Epithelial cell of proximal tubule (primary cell): Measurements from ENCODE around the gene DENND1C. TPM values are rescaled to one million over a fixed set of nuclear protein-coding genes. Genes with fewer than 3 reads are reported as not detected.

ENCODE experiments used
- DNase-seq: peaks from one replicate; pipeline ENCODE4 v3.0.0-alpha.2; 2011; ENCODE audit warnings: low read depth
- H3K4me3 ChIP-seq: 2 replicates; pipeline ENCODE4 v1.5.1; 2011; ENCODE audit warnings: low read depth, mild to moderate bottlenecking, low read length
- total RNA-seq: library from RNA; depleted of rRNA; stranded (reverse); fragments of >200 nt; gene quantifications from 2 replicates; pipeline ENCODE4 v1.2.3, GENCODE V29; 2015
- TF ChIP-seq, protein P1 (sequence below): conservative IDR thresholded peaks from 2 replicates; pipeline ENCODE4 v1.5.1; 2012; ENCODE audit warnings: low read depth, mild to moderate bottlenecking, low read length

DENND1C gene
- total RNA-seq, 1 donor from 2014 or later: 4.4 TPM

DNA sequence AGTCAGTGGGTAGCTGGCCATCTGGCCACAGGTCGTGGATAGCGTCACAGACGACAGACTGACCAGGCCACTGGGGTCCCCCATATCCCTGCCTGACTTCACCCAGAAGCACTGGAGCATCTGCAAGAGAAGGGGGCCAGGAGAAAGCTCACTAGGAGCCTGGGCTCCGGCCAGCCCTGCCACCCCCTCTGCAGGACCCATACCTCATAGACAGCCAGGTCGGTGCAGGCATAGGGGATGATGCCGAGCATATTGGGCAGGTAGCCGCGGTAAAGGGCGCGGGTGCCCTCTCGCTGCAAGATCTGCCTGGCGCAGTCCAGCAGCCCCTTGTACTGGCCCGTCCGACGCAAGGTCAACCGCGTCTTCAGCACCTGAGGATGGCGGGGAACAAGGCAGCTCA lies 54.5 kb downstream of the DENND1C start:
- H3K4me3 ChIP-seq: no peak overlapping the region
- TF ChIP-seq, protein P1, sequence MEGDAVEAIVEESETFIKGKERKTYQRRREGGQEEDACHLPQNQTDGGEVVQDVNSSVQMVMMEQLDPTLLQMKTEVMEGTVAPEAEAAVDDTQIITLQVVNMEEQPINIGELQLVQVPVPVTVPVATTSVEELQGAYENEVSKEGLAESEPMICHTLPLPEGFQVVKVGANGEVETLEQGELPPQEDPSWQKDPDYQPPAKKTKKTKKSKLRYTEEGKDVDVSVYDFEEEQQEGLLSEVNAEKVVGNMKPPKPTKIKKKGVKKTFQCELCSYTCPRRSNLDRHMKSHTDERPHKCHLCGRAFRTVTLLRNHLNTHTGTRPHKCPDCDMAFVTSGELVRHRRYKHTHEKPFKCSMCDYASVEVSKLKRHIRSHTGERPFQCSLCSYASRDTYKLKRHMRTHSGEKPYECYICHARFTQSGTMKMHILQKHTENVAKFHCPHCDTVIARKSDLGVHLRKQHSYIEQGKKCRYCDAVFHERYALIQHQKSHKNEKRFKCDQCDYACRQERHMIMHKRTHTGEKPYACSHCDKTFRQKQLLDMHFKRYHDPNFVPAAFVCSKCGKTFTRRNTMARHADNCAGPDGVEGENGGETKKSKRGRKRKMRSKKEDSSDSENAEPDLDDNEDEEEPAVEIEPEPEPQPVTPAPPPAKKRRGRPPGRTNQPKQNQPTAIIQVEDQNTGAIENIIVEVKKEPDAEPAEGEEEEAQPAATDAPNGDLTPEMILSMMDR: no peak
- DNase-seq: no peak

DNA sequence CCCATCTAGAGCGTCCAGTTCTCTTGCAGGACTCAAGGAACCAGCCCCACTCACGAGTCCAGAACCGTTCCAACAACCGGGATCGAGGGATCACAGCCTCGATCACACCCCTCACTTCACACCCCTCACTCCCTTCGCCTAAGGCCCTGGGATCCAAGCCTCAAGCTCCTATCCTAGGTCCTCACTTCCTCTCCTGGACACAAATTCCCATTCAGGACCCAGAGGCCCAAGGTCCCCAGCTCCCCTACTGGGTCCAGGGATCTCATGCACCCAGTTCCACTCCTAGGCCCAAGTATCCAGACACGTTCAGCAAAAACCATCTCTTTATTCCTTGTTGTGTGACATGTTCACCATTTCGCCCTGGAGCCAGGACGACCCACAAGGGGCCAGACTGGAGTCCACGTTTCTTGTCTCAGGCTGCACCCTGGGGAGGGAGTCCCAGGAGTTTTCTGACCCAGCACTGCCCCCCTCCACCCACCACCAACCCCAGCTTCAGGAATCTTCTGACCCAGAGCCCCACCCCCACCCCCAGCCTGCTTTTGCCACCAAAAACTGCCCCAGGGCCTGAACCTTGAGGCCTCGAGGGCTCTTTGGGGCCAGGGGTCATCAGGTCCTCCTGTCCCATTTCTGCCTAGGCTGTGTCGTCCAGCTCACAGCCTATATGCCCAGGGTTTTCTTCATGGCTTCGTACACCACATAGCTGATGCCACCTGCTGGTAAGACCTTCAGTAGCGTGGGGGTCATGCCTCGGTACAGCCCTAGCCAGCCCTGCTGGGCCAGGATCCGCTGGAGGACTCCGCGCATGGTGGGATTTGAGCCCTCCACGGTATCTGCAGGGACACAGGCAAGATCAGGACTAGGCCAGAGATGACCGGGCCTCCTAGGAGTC lies 55.6 kb downstream of the DENND1C start:
- TF ChIP-seq, protein P1: no peak
- DNase-seq: no peak
- peak overlapping the region; percentile 31 for H3K4me3 ChIP-seq

DNA sequence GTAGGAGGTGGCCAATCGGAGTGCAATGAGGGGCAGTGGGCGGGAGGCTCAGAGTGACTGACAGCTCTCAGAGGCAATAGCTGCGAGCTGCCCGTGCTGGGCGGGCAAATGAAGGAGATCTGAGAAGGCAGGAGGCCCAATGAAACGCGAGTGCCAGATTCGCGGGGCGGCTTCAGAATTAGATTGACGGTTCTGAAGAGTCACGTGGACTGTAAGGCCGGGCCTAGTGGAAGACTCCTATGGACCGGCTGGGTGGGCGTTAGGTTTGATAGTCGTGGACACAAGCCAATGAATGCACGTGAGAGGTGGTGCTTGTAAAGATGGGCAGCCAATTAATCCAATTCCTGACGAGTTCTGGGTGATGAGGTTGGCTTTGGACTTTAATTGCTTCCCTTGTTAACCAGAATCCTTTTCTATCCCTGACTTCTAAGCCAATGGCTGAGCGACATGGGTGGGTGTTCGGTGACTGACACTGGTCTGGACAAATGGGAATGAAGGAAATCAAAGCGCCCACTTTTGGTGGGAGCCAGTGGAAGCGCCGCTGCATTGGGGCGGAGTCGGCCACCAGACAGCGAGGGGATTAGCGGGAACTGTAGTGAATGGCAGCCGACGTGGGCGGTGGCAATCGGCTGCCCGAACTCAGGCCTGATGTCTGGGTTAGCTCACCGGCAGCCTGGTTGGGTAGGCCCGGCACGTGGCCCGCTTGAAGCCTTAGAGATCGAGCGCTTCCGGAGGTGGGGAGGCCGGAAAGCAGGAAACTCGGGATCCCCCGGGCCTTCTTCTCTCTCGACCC lies 56.5 kb downstream of the DENND1C start:
- DNase-seq: peak; percentile 100
- H3K4me3 ChIP-seq: peak overlapping the region; percentile 31
- TF ChIP-seq, protein P1: no peak

DNA sequence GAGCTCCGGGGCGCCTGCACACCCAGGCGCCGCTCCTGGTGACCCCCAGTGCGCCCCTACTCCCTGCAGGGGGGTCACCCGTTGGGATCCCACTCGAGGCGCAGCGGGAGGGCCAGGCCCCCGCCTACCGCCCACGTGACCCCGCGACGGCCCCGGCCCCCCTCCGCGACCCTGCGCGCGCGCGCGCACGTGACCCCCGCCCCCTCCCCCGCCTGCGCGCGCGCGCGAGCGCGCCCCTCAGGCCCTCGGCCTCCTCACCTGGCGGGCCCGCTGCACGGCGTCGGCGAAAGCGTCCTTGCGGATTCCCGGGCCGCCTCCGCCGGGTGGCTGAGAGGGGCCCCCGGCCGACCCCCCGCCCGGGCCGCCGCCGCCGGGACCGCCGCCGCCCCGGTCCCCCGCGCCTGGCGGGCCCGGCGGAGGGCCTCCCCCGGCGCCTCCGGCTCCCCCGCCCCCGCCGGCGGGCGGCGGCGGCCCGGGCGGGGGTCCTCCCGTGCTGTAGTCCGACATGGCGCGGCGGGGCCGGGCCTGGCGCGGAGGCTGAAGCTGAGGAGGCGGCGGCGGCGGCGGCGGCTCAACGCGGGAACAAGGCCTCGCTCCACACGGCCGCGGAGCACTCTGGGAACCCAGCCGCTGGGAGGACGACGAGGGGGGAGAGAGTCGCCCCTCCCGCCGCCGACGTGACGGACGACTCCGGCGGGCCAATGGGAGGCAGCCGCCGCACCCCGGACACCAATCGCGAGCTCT lies 57.2 kb downstream of the DENND1C start, which contains the start of gene KHSRP:
Gene KHSRP (minus strand): TSS at position 617 of the 744 bp plus-strand sequence. CDS start 110 bp downstream, at position 507.
- DNase-seq: no peak
- H3K4me3 ChIP-seq: peak within 1 kb of the TSS; percentile 98
- TF ChIP-seq, protein P1: no peak

DNA sequence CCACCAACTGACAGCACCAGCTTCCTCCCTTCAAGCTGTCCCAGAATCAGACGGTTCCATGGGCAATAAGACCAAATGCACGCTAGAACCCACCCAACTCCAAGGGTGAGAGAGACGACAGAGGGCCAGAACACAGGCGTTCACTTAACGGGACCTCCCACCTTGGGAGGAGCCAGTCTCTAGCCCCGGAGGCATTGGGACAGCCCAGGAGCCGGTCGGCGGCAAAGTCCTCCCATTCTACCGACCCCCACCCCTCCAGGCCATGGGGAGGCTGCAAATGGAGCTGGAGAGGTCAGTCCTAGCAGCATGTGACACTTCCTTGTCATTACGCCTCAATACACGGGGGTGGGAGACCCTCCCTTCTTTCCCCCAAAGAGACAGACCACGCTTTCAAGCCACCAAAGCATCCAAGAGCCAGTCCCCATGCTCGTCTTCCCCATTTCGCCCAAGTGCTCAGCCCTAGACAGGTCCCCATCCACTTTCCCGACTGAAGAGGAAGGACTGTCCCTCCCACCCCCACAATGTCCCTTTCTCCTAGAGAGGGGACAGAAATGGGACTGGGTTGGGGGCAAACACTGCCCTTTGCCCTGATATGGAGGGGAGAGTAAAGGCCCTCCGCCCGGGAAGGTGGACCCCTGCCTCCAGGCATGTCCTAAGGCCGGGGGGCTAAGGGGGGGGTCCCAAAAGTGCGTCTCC lies 57.9 kb downstream of the DENND1C start:
- DNase-seq: no peak
- peak overlapping the region; percentile 98 for H3K4me3 ChIP-seq
- TF ChIP-seq, protein P1: no peak
